HEK293T (cell line): ENCODE data around the gene SEMA4D.

Source experiments
- ARNT ChIP-seq: fragments of 450-650 bp; IDR thresholded peaks from 2 replicates; pipeline ENCODE4 v1.6.1; 2017; ENCODE audit warnings: mild to moderate bottlenecking
- PKNOX1 ChIP-seq: fragments of 450-650 bp; IDR thresholded peaks from 2 replicates; pipeline ENCODE4 v1.6.1; 2016

GRCh38 chr9:89361816-89362646, 135.9 kb downstream of the SEMA4D start:
- TF ChIP-seq PKNOX1 (no peak), ARNT (no peak)
